Stimulated activated CD4-positive, alpha-beta T cell treated with anti-CD3 and anti-CD28 coated beads, Interleukin-2, amount 100 ng/mL, for 48 hours (primary cell): ENCODE results near the gene CDC42EP3.

Experiments used
- DNase-seq, 2 donors: peaks; one replicate each; pipeline ENCODE4 v3.0.0-alpha.2; 2020

The CDC42EP3 gene

DNA sequence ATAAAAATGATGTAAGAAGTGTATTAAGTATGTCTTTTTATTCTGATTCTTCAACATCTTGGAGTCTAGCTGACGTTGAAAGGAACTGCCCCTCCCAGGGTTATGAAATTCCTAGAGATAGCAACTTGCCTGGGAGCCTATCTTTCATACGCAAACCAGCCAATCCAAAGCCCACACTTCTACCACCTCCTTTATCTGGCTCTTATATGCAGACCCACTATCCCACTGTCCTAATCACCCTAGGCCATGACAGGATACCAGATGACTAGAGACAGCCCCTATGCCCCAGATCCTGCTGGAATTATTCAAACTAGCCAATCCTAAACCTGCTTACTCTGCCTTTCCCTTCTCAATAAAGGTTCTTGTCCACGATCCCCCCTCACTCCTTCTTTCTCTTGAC lies 11.8 kb upstream of the CDC42EP3 start:
- no peak for DNase-seq

DNA sequence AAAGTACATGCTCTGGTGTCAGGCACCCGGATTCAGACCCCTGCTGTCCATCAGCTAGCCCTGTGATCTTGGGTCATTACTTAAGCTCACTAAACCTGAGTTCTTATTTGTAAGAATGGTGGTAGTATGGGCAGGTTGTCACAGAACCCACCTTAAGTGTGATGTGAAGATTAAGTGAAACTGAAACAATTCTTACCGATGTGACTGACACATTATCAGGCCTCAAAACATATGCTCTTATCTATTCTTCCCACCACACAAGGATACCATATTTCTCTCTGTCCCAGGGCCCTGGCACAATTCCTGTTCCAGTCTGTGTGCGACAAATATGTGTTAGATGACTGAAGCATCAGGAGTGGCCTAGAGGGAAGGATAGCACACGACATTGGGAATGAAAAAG lies 11.0 kb upstream of the CDC42EP3 start:
- DNase-seq: no peak

DNA sequence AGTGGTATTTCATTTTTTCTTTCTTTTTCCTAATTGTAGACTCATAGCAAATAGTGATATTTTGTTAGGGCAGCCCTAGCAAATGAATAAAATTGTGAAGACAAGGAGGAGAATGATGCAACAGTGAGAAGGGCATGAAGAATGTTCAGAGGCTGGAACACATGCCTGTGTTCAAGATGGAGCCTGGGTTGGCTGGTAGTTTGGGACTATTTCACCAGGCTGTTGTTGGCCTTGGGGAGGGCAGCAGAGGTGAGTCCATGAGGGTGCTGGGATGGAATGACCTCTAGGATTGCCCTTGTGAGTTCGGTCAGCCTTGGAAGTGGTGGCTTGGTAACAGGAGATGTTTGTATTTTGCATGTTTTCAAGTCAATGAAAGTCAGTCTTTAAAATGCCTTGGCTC lies 10.1 kb upstream of the CDC42EP3 start:
- DNase-seq: no peak

DNA sequence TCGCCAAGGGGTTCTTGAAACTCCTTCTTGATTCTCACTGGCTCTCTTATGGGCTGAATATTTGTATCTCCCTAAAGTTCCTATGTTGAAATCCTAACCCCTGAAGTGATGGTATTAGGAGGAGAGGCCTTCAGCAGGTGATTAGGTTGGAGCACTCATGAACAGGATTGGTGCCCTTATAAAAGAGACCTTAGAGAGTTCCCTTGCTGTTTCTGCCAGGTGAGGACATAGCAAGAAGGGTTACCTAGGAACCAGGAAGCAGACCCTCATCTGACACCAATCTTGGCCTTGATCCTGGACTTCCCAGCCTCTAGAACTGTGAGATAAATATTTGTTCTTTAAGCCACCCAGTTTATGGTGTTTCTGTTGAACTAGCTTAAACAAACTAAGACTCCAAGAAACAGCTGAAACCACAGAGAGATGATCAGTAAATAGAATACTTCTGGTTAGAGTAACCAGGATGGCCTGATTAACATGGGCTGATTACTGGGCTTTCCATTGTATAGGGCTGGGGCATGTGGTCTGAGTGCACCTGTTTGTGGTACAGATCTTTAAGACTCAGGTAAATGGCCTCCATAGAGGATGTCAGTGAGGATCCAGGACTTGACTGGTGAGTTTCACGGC lies 7.7 kb upstream of the CDC42EP3 start:
- DNase-seq: no peak

DNA sequence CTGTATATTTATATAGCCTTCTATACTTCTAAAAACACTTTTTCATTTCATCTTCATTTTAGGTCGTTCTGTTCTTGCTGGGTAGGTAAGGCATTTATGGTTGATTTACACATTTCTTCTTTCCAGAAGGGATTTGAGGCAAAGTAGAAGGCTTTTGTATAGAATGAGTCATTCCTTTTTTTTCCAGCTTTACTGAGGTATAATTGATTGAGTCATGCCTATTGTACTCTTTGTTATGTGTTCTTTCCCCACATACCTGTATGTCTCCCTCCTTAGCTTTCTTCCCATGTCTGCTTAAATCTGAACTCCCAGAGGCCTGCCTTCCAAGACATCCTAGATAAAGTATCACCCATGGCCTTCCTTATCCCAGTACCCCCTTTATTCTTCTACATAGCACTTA lies 4.8 kb upstream of the CDC42EP3 start:
- DNase-seq: no peak

DNA sequence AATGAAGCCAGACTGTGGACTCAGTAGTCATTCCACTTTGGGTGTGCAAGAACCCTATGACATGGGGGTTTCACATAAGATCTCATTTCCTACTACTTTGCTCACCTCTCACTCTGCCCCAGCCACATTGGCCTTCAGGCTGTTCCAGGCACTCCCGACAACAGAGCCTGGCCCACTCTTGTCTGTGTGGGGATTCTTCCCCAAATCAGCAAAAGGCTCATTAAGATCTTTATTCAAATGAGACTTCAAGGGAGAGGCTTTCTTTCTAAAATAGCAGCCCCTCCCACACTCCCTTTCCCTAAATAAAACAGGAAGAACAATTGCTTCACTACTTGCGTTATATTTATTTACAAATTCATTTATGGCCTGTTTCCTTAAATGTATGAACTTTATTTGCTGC lies 3.5 kb upstream of the CDC42EP3 start:
- no peak for DNase-seq

DNA sequence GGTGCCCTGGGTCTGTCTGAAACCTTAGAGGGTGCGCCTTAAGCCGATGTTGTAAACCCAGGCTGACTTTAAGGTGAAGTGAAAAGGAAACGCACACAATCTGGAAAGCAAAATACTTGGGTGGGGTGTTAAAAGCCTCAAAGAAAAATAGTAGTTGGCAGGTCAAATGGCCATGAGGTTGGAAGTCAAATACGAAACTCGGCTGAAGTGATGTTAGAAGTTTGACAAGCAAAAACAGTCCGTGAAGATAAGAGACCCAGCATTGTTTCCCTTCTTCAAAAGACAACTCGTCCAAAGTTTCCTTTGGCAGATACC lies 1.4 kb upstream of the CDC42EP3 start:
- no peak for DNase-seq

- DNase-seq: peak; percentile 59 to 62
Observed at GRCh38 chr2:37672104-37672869, 845 bp upstream of the CDC42EP3 start.

- DNase-seq: peak in 1 of 2 donors; percentile 17
Observed at GRCh38 chr2:37671816-37672103, 318 bp upstream of the CDC42EP3 start.

GRCh38 chr2:37670378-37671008 lies 949 bp downstream of the CDC42EP3 start:
- DNase-seq: no peak

DNA sequence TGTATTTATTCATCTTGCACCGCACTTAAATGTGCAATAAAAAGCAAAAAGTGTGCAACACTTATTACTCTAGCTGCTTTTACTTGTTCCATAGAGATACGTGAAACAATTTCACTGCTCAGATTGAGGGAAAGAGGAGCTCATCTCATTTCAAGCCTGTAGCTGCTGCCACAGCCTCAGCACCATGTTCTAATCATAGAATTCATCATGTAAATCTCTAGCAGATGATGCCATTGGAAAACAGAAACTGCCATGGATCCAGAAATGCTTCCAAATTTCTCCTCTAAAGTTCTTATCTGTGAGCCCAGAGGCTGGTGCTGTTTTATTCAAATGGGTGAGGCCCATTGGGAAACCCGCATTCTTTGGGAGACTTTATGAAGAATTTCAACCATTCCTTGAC lies 2.0 kb downstream of the CDC42EP3 start:
- DNase-seq: no peak

DNA sequence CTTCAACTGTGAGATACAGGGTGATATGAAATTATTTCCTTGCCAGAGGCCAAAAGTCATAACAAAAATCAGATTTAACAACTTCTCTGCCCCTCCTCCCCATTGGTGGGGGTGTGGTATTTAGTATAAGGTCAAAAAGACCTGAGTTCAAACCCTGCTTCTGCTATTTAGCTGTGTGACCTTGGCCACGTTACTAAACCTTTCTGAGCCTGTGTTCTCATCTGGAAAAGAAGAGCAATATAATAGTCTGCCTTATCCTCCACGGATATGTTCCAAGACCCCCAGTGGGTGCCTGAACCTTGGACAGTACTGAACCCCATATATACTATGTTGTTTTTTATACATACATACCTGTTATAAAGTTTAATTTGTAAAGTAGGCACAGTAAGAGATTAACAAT lies 3.7 kb downstream of the CDC42EP3 start:
- DNase-seq: no peak

DNA sequence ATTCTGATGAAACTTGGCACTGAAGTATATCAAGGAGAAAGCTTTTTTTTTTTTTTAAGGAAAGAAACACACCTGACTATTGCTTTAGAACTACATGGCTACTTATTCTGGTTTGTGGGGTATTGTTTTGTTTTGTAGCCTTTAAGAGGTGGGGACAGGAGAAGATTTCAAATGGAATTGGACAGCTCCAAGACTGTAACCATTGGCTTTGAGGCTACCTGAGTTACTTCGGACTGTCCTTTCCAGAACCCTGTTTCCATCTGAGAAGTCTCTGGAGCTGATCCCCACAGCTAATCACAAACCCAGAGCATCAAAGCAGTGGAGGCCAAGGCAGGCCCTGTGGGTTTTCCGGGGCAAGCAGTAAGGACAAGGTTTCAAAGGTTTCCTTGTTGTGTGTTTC lies 4.7 kb downstream of the CDC42EP3 start:
- no peak for DNase-seq

GRCh38 chr2:37665604-37666362 lies 5.7 kb downstream of the CDC42EP3 start:
- no peak for DNase-seq

DNA sequence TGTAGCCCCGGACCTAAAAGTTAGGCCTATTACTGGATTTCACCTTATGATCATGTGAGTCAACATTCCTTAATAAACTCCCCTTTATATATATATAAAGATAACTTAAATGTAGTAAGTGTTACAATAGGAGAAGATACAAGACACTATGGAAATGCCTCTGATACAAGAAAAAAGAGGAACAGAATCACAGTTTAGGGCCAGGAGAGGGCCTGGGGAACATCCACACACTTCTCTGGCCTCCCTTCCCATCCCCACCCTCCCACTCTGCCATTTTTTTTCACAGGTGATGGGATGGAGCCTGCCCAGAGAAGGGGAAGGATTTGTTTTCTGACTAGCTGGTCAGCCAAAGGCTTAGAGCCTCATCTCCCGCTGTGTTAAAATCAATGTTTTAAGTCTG lies 6.4 kb downstream of the CDC42EP3 start:
- DNase-seq: no peak

- DNase-seq: no peak
Observed at GRCh38 chr2:37664231-37664643, 7.2 kb downstream of the CDC42EP3 start.

DNA sequence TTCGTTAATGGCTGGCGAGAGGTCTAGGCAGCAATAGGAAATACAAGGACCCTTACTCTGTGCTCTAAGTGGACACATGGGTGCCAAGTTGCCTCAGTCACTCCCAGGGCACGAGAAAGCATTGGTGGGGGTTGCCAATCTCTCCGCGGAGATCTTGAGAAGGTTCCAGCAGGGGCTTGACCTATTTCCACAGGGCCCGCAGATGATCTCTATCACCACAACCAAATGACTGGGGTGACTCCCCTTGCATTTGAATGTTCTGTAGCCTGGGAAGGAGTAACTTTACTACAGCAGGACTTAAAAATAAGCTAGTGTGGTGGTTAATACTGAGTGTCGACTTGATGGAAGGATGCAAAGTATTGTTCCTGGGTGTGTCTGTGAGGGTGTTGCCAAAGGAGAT lies 8.1 kb downstream of the CDC42EP3 start:
- DNase-seq: no peak

DNA sequence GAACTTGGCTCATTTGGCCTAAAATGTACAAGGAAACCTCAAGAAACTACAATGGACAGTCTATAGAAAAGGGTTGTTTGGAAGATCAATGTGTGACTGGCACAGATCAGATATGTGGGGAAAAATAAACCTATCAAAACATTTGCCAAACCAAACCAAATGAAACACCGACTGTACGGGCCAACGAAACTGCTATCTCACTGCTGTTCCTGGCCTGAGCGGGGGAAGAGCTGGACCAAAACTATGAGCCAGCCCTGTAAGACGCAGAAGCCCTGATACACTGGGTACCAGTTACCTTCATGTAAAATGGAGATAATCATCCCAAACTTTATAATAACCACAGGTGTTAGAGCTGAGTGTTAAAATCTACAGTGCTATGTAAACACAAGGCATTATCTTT lies 11.7 kb downstream of the CDC42EP3 start:
- no peak for DNase-seq

DNA sequence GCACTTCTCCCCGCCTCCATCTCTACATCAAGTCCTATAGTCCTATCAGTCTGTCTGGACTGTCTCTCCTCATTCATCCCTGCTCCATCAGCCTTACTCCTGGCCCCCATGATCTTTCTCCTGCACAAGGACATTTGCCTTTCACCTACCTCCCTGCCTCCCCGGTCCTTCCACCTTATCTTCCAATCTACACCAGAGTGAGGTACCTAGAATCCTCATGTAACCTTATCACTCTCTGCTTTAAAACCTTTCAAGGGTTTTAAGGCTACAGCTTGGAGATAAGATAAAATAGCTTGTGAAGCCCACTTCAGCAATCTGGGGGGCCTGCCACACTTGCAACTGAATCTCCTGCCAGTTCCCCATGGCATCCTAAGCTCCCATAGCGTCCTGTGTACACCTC lies 12.8 kb downstream of the CDC42EP3 start:
- DNase-seq: no peak

GRCh38 chr2:37657471-37657870 lies 14.0 kb downstream of the CDC42EP3 start:
- DNase-seq: no peak

- DNase-seq: no peak
Observed at GRCh38 chr2:37656512-37657423, 14.7 kb downstream of the CDC42EP3 start.

- no peak for DNase-seq
Observed at GRCh38 chr2:37654932-37655841, 16.3 kb downstream of the CDC42EP3 start.
